HEK293T (cell line): ENCODE results near the gene PPY.

Experiments used
- BHLHE40 ChIP-seq: fragments of 450-650 bp; IDR thresholded peaks from 2 replicates; pipeline ENCODE4 v1.6.1; 2016; ENCODE audit warnings: mild to moderate bottlenecking, moderate library complexity, borderline replicate concordance
- CTBP1 ChIP-seq: fragments of 450-650 bp; IDR thresholded peaks from 2 replicates; pipeline ENCODE4 v1.6.1; 2016; ENCODE audit warnings: borderline replicate concordance

DNA sequence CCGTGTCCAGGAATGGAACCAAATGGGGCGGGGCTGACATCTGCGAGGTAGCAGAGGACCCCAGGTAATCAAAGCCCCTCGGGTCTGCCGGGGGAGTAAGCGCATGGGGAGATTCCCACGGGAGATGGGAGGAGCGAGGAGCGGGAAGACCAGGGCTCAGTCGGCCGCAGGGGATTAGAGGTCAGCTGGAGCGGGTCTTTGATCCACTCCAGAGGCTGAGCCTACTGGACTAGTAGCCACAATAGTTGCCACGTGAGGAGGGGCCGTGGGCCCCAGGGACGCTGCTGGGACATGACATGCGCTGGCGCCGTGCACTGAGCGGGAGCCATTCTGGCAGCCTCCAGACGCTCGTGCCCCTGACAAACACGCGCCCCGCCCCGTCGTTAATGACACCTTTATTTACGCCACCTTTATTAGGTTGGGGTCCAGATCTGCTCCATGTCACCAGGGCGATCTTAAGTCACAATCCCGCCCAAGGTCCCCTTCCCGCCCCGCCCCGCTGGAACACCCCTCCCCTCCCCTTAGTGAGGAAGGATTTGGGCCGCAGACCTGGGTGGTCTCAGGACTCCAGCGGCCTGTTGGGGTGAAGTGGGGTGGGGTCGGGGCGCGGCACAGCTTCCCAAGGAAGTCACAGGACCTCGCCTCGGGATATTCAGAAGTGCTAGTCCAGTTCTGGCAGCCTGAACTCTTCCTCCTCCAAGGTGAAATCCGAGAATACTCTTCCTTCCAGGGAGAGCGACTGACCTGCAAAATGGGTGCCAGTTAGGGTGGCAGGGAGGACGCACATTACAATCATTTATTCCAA lies 15.0 kb downstream of the PPY start:
- TF ChIP-seq BHLHE40: no peak
- TF ChIP-seq CTBP1: no peak
